ENCODE measurements around the gene PTPRD.

DNA sequence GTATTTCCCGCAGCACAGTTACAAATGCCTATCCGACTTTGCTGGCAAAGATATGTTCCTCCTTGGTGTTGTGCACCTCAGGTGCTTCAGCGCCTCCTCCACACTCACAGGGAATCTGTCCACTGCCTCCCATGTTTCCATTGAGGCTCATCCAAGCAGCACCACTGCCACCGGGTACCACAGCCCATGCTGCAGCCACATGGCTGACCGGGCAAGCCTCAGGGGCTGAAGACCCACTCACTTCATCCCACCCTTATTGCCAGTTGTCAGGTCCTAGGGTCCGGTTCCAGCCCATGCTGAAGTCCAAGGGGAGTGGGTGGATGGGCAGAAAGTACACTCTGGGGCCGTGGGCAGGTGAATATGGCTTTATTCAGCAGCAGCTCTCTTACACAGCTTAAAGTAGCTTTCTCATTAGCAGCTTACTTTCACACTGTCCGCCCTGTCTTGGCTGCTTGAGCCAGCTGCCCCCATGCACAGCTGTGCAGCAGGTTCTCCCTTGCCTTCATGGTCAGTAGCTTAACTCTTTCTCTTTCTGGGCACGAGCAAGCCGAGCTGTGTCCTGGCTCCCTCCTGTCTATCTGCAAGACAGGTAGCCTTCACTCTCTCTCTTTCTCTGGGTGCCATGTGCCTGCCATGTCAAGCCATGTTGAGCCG lies 1052.3 kb downstream of the PTPRD start:
- no peak for TF ChIP-seq EZH2 (IDR thresholded peaks at IDR 0.05; ENCODE audit: borderline replicate concordance, low read depth, low read length, poor library complexity, severe bottlenecking)
- TF ChIP-seq, protein P1, sequence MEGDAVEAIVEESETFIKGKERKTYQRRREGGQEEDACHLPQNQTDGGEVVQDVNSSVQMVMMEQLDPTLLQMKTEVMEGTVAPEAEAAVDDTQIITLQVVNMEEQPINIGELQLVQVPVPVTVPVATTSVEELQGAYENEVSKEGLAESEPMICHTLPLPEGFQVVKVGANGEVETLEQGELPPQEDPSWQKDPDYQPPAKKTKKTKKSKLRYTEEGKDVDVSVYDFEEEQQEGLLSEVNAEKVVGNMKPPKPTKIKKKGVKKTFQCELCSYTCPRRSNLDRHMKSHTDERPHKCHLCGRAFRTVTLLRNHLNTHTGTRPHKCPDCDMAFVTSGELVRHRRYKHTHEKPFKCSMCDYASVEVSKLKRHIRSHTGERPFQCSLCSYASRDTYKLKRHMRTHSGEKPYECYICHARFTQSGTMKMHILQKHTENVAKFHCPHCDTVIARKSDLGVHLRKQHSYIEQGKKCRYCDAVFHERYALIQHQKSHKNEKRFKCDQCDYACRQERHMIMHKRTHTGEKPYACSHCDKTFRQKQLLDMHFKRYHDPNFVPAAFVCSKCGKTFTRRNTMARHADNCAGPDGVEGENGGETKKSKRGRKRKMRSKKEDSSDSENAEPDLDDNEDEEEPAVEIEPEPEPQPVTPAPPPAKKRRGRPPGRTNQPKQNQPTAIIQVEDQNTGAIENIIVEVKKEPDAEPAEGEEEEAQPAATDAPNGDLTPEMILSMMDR (conservative IDR thresholded peaks at IDR 0.05; ENCODE audit: low read depth, low read length) = no peak
